Ureter (tissue), 1 donor: ENCODE measurements around the gene LBHD2. TPM values are rescaled to one million over a fixed set of nuclear protein-coding genes. Genes with fewer than 3 reads are reported as not detected.
A peak's percentile ranks its signal among the peaks of the same experiment; 100 is the strongest.
"Not testable (repeated sequence)": the region's sequence is repeated elsewhere in the genome, so short reads cannot be mapped to it uniquely, and the experiment has no call there.

ENCODE experiments used
- DNase-seq: peaks from one replicate; pipeline ENCODE4 v3.0.0-alpha.2; 2020; ENCODE audit warnings: low spot score
- total RNA-seq: library from RNA; stranded (reverse); gene quantifications from one replicate; pipeline ENCODE4 v1.2.4, GENCODE V29; 2023
- donor health status: DM: yes; HTN: yes; CAD: no.

Gene LBHD2
- total RNA-seq, 1 donor from 2014 or later = not detected

DNA sequence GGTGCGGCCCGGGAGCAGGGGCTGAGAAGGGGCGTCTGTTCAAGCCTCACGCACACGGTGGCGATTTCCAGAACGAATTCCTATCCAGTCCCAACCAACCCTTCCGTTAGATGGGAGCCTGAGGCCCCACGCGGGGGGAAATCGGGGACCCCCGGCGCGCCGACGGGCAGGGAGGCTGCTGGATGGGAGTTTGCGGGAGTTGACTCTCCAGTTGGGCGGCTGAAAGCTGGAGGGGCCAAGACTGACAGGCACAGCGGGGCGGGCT lies 20.3 kb downstream of the LBHD2 start:
- no peak for DNase-seq

GRCh38 chr14:103104654-103105452 lies 20.8 kb downstream of the LBHD2 start:
- peak; percentile 75 for DNase-seq

GRCh38 chr14:103105580-103106150 lies 21.7 kb downstream of the LBHD2 start:
- DNase-seq = no peak

GRCh38 chr14:103107455-103107854 lies 23.4 kb downstream of the LBHD2 start:
- no peak for DNase-seq

DNA sequence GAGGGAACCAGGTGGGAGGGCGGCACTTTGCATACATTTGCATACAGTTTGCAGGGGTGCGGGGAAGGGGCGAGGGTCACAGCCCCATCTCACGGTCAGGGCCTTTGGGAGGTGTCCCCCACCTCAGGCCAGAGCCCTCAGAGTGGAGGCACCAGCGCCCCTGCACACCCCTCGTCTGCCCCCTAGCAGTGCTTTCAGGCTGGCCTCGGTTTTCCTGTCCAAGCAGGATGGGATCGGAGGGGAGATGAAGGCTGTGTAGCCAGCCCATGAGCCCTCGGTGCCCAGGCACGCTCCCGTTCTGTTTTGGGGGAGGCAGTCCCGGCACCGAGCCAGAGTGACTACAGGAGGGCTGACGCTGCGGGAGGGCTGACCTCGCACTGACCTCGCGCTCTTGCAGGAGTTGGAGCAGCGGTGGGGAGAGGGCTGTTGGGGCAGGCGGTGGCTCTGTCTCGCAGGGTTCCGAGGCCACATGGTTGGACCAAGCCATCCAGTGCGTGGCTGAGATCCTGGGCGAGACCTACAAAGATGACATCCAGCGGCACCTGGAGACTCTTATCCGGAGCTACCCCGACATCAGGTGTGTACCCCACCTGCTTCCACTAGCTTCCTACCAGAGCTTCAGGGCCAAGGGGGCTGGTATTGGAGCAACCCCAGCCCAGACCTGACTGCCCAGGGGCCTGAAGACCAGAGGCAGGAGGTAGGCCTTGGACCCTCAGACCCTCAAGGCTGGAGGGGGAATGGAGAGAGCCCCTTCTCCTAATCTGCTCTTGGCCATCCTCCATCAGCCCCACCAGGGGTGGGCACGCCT lies 24.1 kb downstream of the LBHD2 start:
- no peak for DNase-seq

DNA sequence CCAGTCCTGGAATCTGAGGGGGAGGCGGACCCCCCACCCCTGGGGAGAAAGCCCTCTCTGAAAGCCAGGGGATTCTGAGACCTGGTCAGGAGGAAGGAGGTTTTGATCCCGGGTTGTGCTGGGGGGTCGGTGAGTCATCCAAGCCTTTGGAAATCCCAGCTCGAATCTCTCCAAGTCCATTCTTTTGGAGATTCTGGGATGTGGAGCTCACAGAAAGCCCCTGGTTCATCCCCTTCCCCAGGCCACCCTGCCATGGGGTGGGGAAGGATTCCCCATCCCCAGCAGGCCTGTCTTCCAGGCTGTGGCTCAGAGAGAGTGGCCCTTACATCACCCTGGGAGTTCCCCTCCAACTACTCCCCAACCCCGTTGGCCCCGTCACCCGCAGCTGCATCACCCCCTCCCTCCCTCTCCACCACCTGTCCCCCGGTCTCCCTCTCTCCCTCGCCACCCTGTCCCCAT lies 24.8 kb downstream of the LBHD2 start:
- DNase-seq = no peak

- DNase-seq = no peak
Observed at GRCh38 chr14:103109535-103110441, 25.8 kb downstream of the LBHD2 start.

- no peak for DNase-seq
Observed at GRCh38 chr14:103110681-103111231, 26.7 kb downstream of the LBHD2 start.

- no peak for DNase-seq
Observed at GRCh38 chr14:103111232-103111868, 27.3 kb downstream of the LBHD2 start.

DNA sequence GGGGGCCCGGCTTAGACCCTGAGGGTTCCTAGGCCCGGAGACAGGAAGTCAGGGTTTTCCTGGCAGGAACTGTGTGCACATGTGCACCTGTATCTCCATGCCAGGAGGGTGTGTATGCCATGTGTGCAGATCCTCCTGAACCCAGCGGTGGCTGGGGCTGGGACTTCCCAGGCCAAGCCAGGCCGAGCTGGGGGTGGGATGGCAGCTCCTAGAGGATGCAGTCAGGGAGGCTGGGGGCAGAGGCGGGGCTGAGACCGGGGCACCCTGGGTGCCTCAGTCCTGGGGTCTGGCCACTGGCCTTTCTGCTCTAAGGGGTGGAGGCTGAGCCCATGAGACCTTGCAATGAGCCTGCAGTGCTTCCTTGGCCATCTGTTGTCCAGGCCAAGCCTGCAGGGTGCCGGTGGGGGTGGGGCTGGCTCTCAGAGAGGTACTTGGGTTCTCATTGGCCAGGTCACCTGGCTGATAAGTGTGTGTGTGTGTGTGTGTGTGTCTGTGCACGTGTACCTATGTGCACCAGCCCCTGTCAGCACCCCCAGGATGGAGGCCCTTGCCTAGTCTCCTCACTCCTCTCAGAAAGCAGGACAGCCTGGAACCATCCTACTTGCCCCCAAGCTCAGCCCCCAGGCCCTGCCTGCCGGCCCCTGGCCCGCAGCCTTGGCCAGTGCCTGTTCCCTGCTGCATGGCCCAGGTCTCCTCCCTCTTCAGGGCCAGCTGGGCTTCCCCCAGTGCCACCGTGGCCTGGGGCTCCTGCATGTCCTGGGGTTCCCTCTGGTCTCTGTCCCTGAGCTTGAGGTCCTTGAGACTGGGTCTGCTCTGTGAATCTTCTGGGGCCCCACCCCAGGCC lies 28.6 kb downstream of the LBHD2 start:
- no peak for DNase-seq

- DNase-seq = no peak
Observed at GRCh38 chr14:103113303-103113702, 29.3 kb downstream of the LBHD2 start.

DNA sequence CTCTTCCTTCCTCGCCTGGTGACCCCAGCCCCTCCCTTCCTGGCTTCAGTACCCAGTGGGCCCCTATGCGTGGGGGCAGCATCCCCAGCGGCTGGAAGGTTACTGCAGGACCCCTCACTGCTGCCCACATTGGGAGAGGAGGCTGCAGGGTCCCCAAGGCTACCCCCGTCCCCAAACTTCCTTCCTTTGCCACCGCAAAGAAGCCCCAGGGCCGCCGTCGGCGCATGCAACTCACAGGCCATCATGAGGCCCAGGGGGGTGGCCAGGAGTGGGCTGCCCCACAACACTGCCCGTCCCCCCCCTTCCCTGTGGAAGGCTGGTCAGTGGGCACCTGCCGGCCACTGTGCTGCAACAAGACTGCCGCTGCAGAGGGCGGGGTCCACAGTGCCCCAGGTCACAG lies 29.8 kb downstream of the LBHD2 start:
- DNase-seq = no peak

- DNase-seq = not testable (repeated sequence)
Observed at GRCh38 chr14:103115086-103115679, 31.2 kb downstream of the LBHD2 start.

GRCh38 chr14:103115845-103116572 lies 32.0 kb downstream of the LBHD2 start:
- DNase-seq = no peak

DNA sequence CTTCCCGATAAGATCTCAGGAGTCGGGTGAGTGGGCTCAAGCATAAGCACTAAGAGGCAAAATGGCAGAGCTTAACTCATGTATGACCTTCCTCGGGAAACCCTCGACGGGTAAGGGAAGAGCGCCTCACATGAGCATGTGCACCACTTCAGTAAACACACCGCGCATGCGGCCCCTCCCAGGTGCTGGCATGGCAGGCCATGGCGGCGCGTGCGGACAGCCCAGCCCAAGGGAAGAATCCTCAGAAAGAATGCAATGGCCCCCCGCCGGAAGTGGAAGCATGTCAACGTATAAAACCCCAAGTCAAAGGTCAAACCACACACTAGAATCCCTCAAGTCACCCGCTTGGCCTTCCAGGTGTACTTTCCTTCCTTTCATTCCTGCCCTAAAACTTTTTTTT lies 32.6 kb downstream of the LBHD2 start:
- DNase-seq = no peak

DNA sequence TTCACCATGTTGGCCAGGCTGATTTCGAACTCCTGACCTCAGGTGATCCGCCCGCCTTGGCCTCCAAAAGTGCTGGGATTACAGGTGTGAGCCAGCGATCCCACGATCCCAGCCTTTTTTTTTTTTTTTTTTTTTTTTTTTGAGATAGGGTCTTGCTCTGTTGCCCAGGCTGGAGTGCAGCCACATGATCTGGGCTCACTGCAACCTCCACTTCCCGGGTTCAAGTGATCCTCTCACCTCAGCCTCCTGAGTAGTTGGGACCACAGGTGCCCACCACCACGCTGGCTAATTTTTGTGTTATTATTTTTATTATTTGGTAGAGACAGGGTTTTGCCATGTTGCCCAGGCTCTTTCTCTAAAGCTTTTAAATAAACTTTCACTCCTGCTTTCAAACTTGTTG lies 33.5 kb downstream of the LBHD2 start:
- not testable (repeated sequence) for DNase-seq

DNA sequence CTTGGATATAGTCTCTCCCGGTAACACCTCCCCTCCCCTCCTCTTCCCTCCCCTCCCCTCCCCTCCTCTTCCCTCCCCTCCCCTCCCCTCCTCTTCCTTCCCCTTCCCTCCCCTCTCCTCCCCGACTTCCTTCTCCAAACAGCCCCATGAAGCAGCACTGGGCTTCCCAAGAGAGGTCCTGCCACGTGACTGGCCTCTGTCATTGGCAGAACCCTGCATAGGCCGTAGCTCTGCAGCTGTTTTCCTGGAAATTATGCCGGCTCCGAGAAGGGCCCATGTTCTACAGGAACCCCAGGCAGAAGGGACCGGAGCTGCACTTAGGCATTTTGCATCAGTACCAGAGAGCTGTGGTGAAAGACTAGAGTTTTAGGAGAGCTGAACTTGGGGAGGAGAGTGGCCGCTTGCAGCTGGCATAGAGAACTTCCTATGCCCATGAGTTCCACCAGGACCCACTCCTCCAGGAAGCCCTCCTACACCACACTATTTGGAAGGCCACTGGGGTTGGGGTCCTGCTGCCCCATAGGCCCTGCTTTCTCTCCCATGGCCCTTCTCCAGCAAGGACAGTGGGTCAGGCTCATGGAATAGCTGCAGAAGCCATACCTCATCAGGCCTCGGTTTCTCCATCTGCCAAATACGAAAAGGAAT lies 34.1 kb downstream of the LBHD2 start:
- DNase-seq = no peak

DNA sequence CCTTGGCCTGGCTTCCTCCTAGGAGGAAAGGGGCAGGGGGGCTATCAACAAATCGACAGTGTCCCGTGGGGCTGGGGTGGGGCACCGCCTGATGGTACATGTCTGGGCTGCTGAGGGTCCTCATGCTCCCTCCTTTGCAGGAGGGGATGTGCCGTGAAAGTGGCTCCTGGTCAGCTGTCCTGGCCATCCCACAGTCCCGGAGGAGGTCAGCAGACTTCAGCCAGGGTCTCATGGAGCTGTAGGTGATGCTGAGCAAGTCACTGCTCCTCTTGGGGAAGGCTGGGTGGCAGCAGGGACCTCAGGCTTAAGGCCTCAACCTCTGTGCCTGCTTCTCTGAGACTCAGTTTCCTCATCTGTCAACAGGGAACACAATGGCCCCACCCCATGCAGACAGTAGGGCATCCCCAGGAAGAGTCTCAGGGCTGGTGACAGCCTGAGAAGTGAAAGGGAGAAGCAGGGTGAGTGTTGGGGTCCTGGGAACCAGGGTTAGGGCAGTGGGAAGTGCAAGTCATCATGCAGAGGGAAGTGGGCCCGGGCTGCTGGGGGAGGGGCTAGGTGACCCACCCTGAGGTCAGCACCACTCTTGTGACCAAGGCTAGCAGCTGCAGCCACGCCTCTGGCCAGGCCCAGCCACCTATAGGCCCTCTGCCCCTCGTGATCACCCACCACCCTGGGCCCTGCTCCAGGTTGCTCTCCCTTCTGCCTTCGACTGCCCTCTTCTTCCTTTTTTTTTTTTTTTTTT lies 34.8 kb downstream of the LBHD2 start:
- no peak for DNase-seq
